Mammary epithelial cell (primary cell): Measurements from ENCODE around the gene MTCL1.

Experiments used
- CTCF ChIP-seq, 2 donors: IDR thresholded peaks in 1 of 2; conservative IDR thresholded peaks in 1 of 2; 2 replicates each; pipeline ENCODE4 v1.5.1; 2011 to 2012; ENCODE audit warnings: inconsistent platforms in 2 of 2, low read length in 2 of 2, mild to moderate bottlenecking in 2 of 2, control low read depth in 1 of 2, low read depth in 1 of 2; ENCODE audit not compliant: insufficient read depth in 1 of 2; ENCODE audit errors: extremely low read depth in 1 of 2
- EZH2 ChIP-seq: IDR thresholded peaks from 2 replicates; pipeline ENCODE4 v1.6.1; 2012; ENCODE audit warnings: low read length, inconsistent platforms, borderline replicate concordance

- TF ChIP-seq CTCF (conservative IDR thresholded peaks at IDR 0.05 in 1 of 2, IDR thresholded peaks at IDR 0.05 in 1 of 2; ENCODE audit: extremely low read depth in 1 of 2, insufficient read depth in 1 of 2, low read depth in 1 of 2, low read length in 2 of 2) = no peak
- no peak for TF ChIP-seq EZH2
These were observed 153.6 kb downstream of the MTCL1 start for GRCh38 chr18:8858888-8859511.
